Activated T-cell treated with anti-CD3 and anti-CD28 coated beads for 48 hours (primary cell): Measurements from ENCODE around the gene OR52A5.

ENCODE experiments used
- DNase-seq: peaks from one replicate; pipeline ENCODE4 v3.0.0-alpha.2; 2020; ENCODE audit warnings: low read depth

OR52A5 gene

GRCh38 chr11:5115339-5115738, 22.8 kb downstream of the OR52A5 start:
- no peak for DNase-seq

- no peak for DNase-seq
These were observed 30.9 kb downstream of the OR52A5 start for GRCh38 chr11:5107285-5107684.

- DNase-seq: no peak
These were observed 35.1 kb downstream of the OR52A5 start for GRCh38 chr11:5103066-5103465.

- DNase-seq: no peak
These were observed 35.9 kb downstream of the OR52A5 start for GRCh38 chr11:5102246-5102645.

- DNase-seq: no peak
These were observed 42.1 kb downstream of the OR52A5 start for GRCh38 chr11:5096011-5096410.

GRCh38 chr11:5092821-5093585, 45.2 kb downstream of the OR52A5 start:
- DNase-seq: no peak

- DNase-seq: no peak
These were observed 47.5 kb downstream of the OR52A5 start for GRCh38 chr11:5090668-5091067.

- DNase-seq: no peak
These were observed 49.6 kb downstream of the OR52A5 start for GRCh38 chr11:5088556-5088955.

- no peak for DNase-seq
These were observed 54.6 kb downstream of the OR52A5 start for GRCh38 chr11:5083602-5084001.

- no peak for DNase-seq
These were observed 56.8 kb downstream of the OR52A5 start for GRCh38 chr11:5081405-5081804.
